SK-N-MC (cell line): Measurements from ENCODE around the gene LRPAP1.
"Not testable (repeated sequence)": the region's sequence is repeated elsewhere in the genome, so short reads cannot be mapped to it uniquely, and the experiment has no call there.

ENCODE experiments used
- EZH2 ChIP-seq: fragments of 200-600 bp; sonication (generic); IDR thresholded peaks from one replicate; pipeline ENCODE4 v1.6.1; 2017; ENCODE audit warnings: antibody characterized with exemption
- POLR2AphosphoS5 ChIP-seq: IDR thresholded peaks from 2 replicates; pipeline ENCODE4 v1.6.1; 2012; ENCODE audit warnings: mild to moderate bottlenecking, low read depth, low read length, borderline replicate concordance

- TF ChIP-seq EZH2, POLR2AphosphoS5: not testable (repeated sequence)
Measured at GRCh38 chr4:3559381-3560290, 27.4 kb upstream of the LRPAP1 start.
